Measurements from ENCODE around the gene MAP4K3.

Gene MAP4K3

DNA sequence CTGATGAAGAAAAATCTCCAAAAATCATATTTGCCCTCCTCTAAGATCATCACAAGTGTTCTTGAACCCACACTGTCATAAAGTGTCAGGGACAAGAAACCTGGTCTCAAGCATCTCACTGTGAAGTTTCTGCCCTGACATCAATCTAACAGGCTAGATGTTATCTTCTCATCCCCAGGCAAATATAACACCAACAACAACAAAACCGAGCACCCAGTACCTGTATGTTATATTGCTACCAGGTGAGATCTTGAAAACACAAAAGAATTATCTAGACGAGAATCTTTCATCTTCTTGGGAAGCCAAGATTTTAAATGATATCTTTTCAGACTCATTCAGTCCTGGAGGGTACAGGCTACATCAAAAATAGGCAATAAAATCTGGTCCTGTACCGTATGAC lies 8.8 kb upstream of the MAP4K3 start:
- no peak for DNase-seq (ENCODE audit: low spot score)

GRCh38 chr2:39443009-39443408 lies 5.9 kb upstream of the MAP4K3 start:
- DNase-seq (ENCODE audit: low spot score): no peak

DNA sequence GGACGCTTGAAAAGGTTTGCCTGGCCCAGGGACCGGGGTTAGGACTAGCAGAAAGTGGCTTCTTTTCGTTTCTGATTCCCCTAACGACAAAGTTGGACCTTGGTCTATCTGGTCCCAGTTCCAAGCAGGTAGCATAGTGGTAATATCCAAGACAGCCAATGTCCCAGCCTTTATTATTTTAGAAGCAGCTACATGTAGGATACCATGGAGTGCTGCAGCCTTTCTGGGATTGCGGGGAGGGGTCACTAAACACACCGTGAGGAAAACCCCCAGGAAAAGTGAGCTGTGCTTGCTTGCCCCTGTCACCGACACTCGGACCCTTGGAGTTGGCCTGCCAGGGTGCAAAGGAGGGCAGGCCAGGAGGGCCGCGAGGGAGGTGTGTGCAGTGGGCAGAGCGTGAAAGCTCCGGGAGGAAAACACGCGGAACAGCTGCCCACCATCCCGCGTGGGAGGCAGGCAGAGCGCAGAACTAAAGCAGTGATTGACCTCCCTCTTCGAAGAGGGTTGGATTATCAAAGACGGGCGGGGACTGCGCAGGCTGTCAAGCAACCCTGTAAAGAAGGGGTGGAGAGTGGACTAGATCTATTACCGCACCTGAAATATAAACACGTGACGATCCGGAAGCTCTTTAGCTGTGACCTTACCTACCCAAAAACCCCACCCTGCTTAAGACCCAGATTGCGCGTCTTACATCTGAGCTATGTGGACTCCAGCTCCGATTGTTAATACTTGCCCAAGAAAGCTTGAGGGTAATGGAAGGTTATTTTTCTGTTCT lies 624 bp upstream of the MAP4K3 start:
- DNase-seq (ENCODE audit: low spot score): peak; percentile 45

DNA sequence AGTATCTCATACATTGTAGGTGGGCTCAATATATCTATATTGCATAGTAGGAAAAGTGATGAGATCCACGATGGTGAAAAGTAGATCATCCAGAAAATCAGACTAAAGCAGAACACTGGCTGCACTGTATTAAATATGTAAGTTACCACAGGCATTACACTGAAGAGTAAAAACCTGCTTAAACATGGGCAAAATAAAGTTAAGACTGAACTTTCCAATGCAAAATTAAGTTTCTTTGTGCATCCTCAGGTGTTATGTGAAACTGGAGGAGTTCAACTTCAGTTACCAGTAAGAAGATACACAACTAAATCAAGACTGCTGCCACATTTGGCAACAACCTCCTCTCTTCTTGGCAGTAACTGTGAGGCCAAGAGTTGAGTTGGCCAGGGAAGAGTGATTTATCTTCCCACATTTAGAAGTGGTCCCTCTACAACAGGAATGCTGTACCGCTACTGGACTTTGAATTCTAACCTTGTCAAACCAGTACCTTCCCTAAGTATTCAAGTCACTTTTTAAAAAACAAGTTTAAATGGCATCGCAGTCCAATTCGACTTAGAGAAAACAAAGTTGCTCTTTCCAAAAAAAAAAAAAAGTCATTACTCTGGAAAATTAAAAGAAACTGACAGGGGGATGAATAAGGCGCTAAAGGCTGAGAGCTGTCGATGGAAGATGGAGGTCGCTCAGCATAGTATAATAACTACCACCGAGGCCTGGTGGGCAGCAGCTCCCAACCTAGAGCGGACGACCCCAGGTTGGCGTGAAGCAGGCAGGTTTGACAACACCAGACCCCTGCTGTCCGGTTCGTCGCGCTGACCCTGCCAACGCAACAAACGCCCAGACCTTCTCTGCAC lies 1.1 kb downstream of the MAP4K3 start:
- DNase-seq (ENCODE audit: low spot score): no peak

DNA sequence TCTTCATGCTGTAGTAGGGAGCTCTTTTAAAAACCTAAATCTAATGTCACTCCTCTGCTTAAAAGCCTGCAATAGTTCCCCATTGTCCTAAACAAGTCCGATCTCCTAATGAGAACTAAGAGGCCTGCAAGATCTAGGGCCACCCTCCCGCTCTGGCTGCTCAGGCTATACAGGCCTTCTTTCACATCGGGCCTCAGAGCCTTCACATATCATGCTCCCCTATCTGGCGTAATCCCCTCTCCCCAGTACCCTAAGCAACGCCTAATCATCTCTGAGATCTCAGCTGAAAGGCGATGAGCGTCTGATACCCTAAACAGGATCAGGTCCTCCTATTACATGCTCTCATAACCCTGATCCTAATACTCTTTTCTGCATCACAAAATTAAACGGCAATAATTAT lies 1.9 kb downstream of the MAP4K3 start:
- no peak for DNase-seq (ENCODE audit: low spot score)

DNA sequence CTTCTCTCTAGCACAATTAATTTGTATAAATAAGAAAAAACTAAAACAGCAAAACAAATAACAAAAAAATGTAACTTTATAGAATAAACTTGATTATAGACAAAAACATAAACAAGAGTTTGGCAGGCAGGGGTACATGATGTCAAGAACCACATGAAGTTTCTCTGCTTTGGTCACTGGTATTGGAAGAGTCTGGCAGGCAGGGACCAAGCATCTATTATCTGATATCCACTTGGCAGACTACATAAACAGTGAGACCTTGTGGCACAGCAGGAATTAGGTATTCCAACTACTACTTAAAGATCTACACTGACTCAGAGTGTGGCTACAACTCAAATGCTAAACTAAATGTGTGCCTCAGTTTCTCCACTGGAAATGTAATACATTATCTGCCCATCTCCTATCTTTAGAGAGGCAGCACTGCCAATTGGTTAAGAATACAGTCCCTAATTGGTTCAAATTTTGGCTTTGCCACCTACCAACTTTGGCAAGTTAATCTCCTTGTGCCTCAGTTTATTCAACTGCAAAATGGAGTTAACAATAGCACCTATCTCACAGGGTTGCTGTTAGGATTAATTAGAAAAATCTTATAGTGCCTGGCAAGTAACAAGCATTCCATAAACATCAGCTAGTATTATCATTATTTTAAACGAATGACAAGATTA lies 2.7 kb downstream of the MAP4K3 start:
- no peak for DNase-seq (ENCODE audit: low spot score)

DNA sequence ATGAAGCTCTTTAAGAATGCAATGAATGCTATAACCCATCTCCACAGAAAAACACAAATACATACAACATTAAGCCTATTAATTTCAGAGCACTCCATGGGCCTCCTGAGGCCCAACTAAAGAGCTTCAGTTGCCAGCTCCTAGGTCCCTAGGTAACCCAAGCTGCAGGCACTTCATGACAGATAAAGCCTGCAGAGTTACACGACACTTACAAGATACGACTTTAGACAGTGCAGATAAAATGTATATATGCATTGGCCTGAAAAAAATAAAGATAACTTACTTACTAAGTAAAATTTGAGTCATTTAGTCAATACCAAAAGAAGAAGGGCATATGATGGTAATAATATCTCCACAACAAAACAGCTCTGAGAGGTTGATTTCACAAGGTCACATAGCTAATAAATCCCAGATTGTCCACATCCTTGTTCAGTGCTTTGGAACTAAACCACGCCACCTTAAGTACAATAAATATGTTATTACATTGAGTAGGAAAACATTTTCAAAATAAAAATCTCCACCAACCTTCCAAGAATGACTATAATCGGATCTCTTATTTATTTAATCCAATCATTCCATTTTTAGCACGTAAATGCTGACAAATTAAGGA lies 3.4 kb downstream of the MAP4K3 start:
- DNase-seq (ENCODE audit: low spot score): no peak

DNA sequence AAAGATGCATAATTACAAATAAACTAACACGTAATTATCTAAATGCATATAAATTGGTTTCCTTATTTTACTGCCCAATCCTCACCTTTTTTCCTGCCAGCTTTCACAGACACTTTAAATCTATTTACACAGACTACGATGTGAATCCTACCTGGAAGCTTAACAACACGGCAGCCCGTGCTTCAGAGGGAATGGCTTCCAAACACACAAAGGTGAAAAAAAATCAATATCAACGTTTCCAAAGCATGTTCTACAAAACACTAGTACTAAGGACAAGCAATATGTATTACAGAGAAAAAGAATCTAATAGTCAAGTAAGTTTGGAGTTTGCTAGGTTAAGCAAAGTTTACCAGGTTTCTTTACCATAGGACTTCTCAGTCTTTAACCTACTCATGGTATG lies 4.4 kb downstream of the MAP4K3 start:
- DNase-seq (ENCODE audit: low spot score): no peak

DNA sequence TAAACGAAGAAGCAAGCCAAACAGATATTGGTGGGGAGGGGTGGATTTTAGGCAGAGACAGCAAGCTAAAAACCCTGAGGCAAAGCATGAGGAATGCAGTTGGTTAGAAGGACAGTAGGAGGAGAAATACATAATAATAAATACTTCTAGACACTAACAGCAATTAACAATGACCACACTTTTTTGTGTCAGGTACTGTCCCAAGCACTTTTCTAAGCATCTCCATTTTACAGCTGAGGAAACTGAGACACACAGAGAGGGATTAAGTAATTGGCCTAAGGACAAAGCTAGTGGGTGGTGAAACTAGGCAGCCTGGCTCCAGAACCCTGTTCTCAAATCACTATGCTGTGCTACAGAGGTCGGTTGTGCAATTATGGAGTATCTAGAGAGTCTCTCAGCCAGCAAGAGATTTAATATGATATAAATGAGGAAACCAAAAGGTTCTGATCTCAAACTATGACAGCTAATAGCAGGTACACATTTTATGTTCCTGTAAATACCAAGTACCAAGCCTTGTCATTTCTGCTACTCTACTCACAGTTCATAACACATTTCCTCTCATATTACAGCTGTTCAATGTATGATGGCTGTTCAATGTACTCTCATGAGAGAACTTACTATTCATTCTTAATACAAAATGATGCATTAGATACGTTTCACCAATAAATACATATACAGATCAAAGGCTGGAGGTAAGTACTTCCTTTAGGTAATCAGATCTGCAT lies 5.3 kb downstream of the MAP4K3 start:
- DNase-seq (ENCODE audit: low spot score): no peak

- DNase-seq (ENCODE audit: low spot score): no peak
Measured at GRCh38 chr2:39429746-39430145, 7.3 kb downstream of the MAP4K3 start.

DNA sequence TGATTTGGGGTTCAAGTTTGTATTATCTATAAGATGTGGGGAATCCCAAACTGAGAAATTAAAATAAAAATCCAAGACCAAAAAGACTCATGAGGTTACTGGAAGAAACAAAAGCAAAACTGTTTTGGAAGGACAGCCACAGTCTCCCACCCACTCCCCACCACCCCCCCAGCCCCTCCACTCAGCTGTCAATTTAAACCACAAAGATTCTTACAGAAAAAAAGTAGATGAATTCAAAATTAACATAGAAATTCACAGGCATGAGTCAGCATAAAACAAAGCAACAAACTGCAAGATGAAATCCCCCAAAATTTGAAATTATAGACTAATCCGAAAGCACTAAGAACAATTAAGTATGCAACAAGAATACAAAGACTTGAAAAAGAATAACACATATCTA lies 12.1 kb downstream of the MAP4K3 start:
- no peak for DNase-seq (ENCODE audit: low spot score)

- DNase-seq (ENCODE audit: low spot score): no peak
Measured at GRCh38 chr2:39422700-39423099, 14.4 kb downstream of the MAP4K3 start.

GRCh38 chr2:39421354-39421753 lies 15.7 kb downstream of the MAP4K3 start:
- no peak for DNase-seq (ENCODE audit: low spot score)

DNA sequence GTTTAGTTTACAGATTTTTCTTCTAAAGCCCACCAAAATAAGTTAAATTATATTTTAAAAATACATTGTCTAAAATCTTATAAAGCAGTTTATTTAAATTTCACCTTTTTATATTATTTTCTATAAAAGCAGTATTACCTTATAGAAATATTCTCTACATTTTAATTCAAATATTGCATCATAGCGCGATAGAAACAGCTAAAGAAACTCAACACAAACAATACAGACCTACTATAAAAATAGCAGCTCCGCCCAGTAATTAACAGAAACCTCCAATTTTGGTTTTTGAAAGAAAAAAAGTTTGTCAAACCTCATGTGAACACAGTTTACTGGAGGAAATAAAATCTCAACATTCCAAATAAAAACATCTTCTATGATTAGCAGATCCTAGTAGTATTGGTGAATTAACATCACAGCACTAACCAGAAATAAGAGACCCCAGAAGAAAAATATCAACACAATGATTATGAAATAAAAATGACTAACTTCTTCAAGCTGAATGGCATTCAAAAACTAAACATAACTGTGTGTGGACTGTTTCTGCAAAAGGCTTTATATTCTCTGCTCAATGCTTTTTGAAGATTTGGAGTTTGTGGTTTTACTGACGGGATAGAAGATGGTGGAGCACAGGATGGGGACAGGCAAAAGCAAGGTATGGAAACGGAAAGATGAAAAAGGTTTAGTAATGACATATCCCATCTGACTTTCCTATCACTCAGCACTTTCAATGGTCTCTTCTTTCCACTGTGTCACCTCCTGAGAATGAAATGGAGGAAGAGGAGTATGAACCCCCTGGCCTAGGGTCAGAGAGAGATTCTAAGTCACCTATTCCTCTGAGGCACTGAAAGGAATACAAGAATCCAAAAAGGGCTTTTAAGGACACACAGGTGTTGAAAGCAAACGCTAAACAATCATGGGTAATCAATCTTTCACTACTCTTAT lies 17.5 kb downstream of the MAP4K3 start:
- DNase-seq (ENCODE audit: low spot score): no peak

- no peak for DNase-seq (ENCODE audit: low spot score)
Measured at GRCh38 chr2:39418491-39418890, 18.6 kb downstream of the MAP4K3 start.

DNA sequence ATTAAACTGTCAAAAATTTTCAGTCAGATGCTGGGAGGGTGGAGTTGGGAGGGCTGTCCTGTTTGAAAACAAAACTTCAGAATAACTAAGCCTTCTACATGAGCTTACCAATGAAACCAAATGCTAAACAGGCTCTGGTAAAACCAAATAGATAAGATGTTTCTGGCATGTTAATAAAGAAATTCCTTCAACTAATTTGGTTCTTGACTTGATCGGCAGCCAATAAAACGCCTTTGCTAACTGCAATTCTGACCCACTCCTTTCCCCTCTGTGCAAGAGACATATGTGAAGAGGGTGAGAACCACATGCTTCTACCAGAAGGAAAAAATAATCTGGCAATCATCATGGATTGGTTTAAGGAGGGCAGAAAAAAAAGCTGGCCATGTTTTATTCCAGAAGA lies 20.9 kb downstream of the MAP4K3 start:
- no peak for DNase-seq (ENCODE audit: low spot score)

- no peak for DNase-seq (ENCODE audit: low spot score)
Measured at GRCh38 chr2:39413063-39413737, 23.9 kb downstream of the MAP4K3 start.

GRCh38 chr2:39411181-39411944 lies 25.7 kb downstream of the MAP4K3 start:
- no peak for DNase-seq (ENCODE audit: low spot score)

DNA sequence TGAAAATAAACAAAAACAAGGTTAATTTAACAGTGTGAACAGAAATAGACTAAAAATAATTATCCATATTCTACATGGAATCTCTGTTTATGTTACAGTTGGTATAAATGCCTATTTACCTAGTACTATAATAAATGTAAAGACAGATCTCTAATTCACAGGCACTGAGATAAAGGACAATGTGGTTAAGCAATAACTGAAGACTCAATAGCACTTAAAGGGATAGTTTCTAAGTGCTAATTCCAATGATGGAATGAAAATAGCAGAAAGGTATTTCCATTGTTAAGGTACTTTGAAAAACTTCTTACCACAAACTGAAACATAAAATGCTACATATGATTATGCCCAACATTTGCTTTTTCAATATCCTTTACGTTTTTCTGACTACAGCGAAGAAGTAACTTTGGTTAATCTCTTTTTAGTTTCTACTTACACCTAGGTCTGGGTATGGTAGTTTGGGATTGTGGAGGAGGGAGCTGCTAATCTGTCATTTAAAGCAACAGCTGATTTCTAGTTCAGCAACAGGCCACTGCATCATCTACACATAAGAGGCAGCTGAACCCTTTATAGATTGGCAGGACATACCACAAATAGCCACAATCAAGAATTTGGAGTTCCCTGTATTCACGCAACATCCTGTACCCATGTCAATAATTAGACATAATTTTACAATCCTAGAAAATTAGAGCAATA lies 27.2 kb downstream of the MAP4K3 start:
- DNase-seq (ENCODE audit: low spot score): no peak

All from CD4-positive, alpha-beta T cell treated with Interleukin-6 at 100 ng/mL for 8 hours (primary cell).